ENCODE results near the gene SPCS3.

- TF ChIP-seq CTCF (IDR thresholded peaks at IDR 0.05; ENCODE audit: low read depth, low read length) (no peak), POLR2A (IDR thresholded peaks at IDR 0.05; ENCODE audit: extremely low read depth, insufficient read length) (no peak), MYC (IDR thresholded peaks at IDR 0.05; ENCODE audit: low read depth, low read length) (no peak)
- TF ChIP-seq, protein P1, sequence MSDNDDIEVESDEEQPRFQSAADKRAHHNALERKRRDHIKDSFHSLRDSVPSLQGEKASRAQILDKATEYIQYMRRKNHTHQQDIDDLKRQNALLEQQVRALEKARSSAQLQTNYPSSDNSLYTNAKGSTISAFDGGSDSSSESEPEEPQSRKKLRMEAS (IDR thresholded peaks at IDR 0.05; ENCODE audit: low read depth, low read length), result no peak
These were observed 20.4 kb downstream of the SPCS3 start for GRCh38 chr4:176339936-176340761.
